Measurements from ENCODE around the gene OLFM1.

The OLFM1 gene

GRCh38 chr9:135077497-135078200 is 9.8 kb upstream of the OLFM1 start:
- peak; percentile 24 for DNase-seq (ENCODE audit: low read depth)
- no peak for TF ChIP-seq CTCF (conservative IDR thresholded peaks at IDR 0.05; ENCODE audit: low read depth, low read length)
- H3K4me3 ChIP-seq (ENCODE audit: low read depth, low read length) = no peak overlapping the region

- TF ChIP-seq CTCF (conservative IDR thresholded peaks at IDR 0.05; ENCODE audit: low read depth, low read length) = no peak
- H3K4me3 ChIP-seq (ENCODE audit: low read depth, low read length) = no peak overlapping the region
- no peak for DNase-seq (ENCODE audit: low read depth)
Measured at GRCh38 chr9:135078361-135078821, 9.1 kb upstream of the OLFM1 start.

GRCh38 chr9:135079018-135079417 is 8.4 kb upstream of the OLFM1 start:
- no peak overlapping the region for H3K4me3 ChIP-seq (ENCODE audit: low read depth, low read length)
- no peak for TF ChIP-seq CTCF (conservative IDR thresholded peaks at IDR 0.05; ENCODE audit: low read depth, low read length)
- DNase-seq (ENCODE audit: low read depth) = no peak

- no peak for TF ChIP-seq CTCF (conservative IDR thresholded peaks at IDR 0.05; ENCODE audit: low read depth, low read length)
- DNase-seq (ENCODE audit: low read depth) = no peak
- no peak overlapping the region for H3K4me3 ChIP-seq (ENCODE audit: low read depth, low read length)
Measured at GRCh38 chr9:135079676-135080075, 7.8 kb upstream of the OLFM1 start.

GRCh38 chr9:135080286-135081263 is 6.9 kb upstream of the OLFM1 start:
- no peak for TF ChIP-seq CTCF (conservative IDR thresholded peaks at IDR 0.05; ENCODE audit: low read depth, low read length)
- no peak overlapping the region for H3K4me3 ChIP-seq (ENCODE audit: low read depth, low read length)
- DNase-seq (ENCODE audit: low read depth) = no peak

- no peak for TF ChIP-seq CTCF (conservative IDR thresholded peaks at IDR 0.05; ENCODE audit: low read depth, low read length)
- no peak for DNase-seq (ENCODE audit: low read depth)
- no peak overlapping the region for H3K4me3 ChIP-seq (ENCODE audit: low read depth, low read length)
Measured at GRCh38 chr9:135081264-135081660, 6.2 kb upstream of the OLFM1 start.
